Activated T-cell treated with anti-CD3 and anti-CD28 coated beads, Interleukin-2, amount 50 U/mL, for 72 hours (primary cell): ENCODE data around the gene ORAI1. TPM values are rescaled to one million over a fixed set of nuclear protein-coding genes. Genes with fewer than 3 reads are reported as not detected.
"Not testable (repeated sequence)": the region's sequence is repeated elsewhere in the genome, so short reads cannot be mapped to it uniquely, and the experiment has no call there.

Source experiments
- ATAC-seq, 2 donors: fragments of 150-1000 bp; cut with Tn5 transposase; replicated peaks in 1 of 2; 2 replicates each; pipeline ENCODE4 v1.10.0; 2021; ENCODE audit warnings: moderate library complexity in 2 of 2, mild to moderate bottlenecking in 1 of 2
- DNase-seq, 2 donors: peaks; one replicate each; pipeline ENCODE4 v3.0.0; 2021 to 2022; ENCODE audit warnings: mixed read lengths in 1 of 2
- H3K27ac Mint-ChIP-seq: one replicate; pipeline ENCODE4 v1.8.0; 2022; ENCODE audit warnings: mild to moderate bottlenecking, moderate library complexity, mixed read lengths
- H3K27me3 Mint-ChIP-seq: one replicate; pipeline ENCODE4 v1.8.0; 2022; ENCODE audit warnings: low read depth, mixed read lengths
- H3K36me3 Mint-ChIP-seq, 2 donors: one replicate each; pipeline ENCODE4 v1.8.0; 2022; ENCODE audit warnings: mixed read lengths in 2 of 2, mild to moderate bottlenecking in 1 of 2; ENCODE audit not compliant: insufficient read depth in 2 of 2
- H3K4me1 Mint-ChIP-seq: one replicate; pipeline ENCODE4 v1.8.0; 2022; ENCODE audit warnings: low read depth, mixed read lengths
- H3K4me3 Mint-ChIP-seq, 2 donors: one replicate each; pipeline ENCODE4 v1.8.0; 2022; ENCODE audit warnings: mild to moderate bottlenecking in 2 of 2, mixed read lengths in 2 of 2, moderate library complexity in 2 of 2
- H3K9me3 Mint-ChIP-seq, 2 donors: one replicate each; pipeline ENCODE4 v1.8.0; 2022; ENCODE audit warnings: mixed read lengths in 2 of 2
- total RNA-seq, 2 donors: library from RNA; stranded (reverse); gene quantifications; one replicate each; pipeline ENCODE4 v1.2.3, GENCODE V29; 2022

ORAI1 gene
- total RNA-seq, 2 donors from 2014 or later = 35.2 to 39.3 TPM

DNA sequence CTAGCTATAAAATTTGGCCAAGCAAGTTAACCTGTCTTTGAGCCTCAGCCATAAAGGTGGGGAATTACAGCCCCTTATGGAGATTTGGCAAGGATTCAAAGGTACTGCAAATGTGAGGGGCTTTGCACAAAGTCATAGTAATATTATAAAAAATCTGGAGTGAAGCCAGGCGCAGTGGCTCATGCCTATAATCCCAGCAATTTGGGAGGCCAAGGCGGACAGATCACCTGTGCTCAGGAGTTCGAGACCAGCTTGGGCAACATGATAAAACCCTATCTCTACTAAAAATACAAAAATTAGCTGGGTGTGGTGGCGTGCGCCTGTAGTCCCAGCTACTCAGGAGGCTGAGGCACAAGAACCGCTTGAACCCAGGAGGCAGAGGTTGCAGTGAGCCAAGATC lies 41.4 kb upstream of the ORAI1 start:
- Mint-ChIP-seq H3K4me1 (peaks cover 36% of the 10 kb centered on the region), H3K27ac (peak overlapping the region; percentile 46)
- not testable (repeated sequence) for H3K9me3 Mint-ChIP-seq, ATAC-seq, H3K4me3 Mint-ChIP-seq, DNase-seq, H3K27me3 Mint-ChIP-seq, H3K36me3 Mint-ChIP-seq

DNA sequence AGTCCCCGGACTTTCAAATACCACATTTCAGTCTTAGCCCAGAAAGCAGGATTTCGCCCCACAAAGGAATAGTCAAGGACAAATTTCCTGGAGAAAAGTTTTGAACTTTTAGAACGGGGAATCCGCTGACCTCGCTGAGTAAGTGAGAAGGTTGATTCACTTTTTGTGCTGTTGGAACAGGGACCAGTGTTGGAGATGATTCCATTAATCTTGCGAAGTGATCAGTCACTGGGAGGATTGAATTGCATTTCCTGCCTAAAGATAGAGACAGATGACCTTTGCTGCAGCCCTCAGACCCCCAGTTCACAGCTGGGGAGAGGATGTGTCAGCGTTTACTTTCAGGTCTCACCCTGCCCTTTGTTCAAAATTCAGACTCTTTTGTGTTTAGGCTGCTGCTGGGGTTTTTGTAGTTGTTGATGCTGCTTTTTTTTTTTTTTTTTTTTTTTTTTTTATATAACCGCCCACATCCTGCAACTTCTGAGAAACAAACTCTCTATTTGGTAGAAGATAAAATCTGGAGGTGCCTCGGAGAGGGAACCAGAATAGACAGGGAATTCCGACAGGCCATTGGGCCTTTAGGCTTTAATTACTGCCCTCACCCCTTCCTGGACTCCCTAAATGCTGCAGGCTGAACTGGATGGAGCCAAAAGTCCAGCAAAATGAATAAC lies 35.7 kb upstream of the ORAI1 start:
- ATAC-seq = peak; percentile 89 to 92
- Mint-ChIP-seq H3K4me1 (peaks cover 33% of the 10 kb centered on the region), H3K9me3 (no peaks in the 10 kb centered on the region), H3K4me3 (peak overlapping the region; percentile 79 to 88), H3K27me3 (no peaks in the 10 kb centered on the region), H3K36me3 (peaks cover 0 to 1% of the 10 kb centered on the region in 2 donors), H3K27ac (peak overlapping the region; percentile 96)
- DNase-seq = peak; percentile 66 to 79

DNA sequence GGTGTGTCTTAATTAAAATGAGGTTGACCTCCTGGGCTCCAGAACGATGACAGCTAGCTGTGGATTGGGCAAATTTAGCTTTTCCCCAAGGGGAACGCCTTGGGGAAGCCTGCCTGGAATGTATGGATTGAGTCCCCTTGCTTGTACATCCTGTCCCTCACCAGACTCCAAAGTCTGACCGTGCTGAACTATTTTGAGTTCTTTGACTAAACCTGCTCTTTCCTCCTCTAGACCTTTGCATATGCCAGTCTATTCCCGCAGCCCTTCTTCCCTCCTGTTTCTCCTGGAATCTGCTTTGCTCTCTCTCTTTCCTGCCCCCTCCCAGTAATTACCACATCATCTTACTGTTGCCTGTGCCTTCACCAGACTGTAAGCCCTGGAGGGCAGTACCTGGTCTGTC lies 34.0 kb upstream of the ORAI1 start:
- ATAC-seq (no peak), DNase-seq (no peak)
- H3K4me3 Mint-ChIP-seq = peak overlapping the region in 1 of 2 donors; percentile 3
- peaks cover 31% of the 10 kb centered on the region for H3K4me1 Mint-ChIP-seq
- no peak overlapping the region for H3K27ac Mint-ChIP-seq
- H3K36me3 Mint-ChIP-seq = peaks cover 0 to 1% of the 10 kb centered on the region in 2 donors
- H3K27me3 Mint-ChIP-seq = no peaks in the 10 kb centered on the region
- H3K9me3 Mint-ChIP-seq = no peaks in the 10 kb centered on the region

DNA sequence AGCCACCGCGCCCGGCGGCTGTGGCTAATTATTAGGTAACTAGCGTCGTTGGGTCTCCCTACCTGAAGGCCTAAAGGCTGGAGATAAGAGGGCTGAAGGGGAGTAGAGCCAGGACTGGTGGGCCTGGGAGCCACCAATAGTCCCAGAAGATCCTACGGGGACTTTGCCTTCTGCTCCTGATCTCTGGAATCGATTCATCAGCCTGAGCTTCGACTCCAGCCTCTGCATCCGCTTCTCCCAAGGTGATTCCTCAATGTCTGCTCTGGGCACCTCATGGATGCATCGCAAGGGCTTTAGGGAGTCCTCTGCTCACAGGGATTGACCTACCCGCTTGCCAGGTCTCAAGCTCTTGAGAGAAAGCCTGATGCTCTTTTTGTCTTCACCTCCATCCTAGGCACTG lies 30.8 kb upstream of the ORAI1 start:
- Mint-ChIP-seq H3K36me3 (peaks cover 0 to 1% of the 10 kb centered on the region in 2 donors), H3K4me3 (no peak overlapping the region), H3K9me3 (no peaks in the 10 kb centered on the region), H3K27ac (no peak overlapping the region), H3K27me3 (no peaks in the 10 kb centered on the region), H3K4me1 (peaks cover 21% of the 10 kb centered on the region)
- ATAC-seq = no peak
- no peak for DNase-seq

DNA sequence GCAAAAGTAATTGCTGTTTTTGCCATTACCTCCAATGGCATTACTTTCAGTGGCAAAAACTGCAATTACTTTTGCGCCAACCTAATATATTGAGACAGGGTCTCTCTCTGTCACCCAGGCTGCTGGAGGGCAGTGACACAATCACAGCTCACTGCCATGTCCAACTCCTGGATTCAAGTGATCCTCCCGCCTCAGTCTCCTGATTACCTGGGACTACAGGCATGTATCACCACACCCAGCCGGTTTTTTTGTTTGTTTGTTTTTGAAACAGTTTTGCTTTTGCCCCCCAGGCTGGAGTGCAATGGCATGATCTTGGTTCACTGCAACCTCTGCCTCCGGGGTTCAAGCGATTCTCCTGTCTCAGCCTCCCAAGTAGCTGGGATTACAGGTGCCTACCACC lies 29.8 kb upstream of the ORAI1 start:
- DNase-seq = no peak
- Mint-ChIP-seq H3K9me3 (no peaks in the 10 kb centered on the region), H3K4me3 (no peak overlapping the region), H3K4me1 (peaks cover 11% of the 10 kb centered on the region), H3K27me3 (no peaks in the 10 kb centered on the region), H3K27ac (no peak overlapping the region), H3K36me3 (no peaks in the 10 kb centered on the region)
- no peak for ATAC-seq

DNA sequence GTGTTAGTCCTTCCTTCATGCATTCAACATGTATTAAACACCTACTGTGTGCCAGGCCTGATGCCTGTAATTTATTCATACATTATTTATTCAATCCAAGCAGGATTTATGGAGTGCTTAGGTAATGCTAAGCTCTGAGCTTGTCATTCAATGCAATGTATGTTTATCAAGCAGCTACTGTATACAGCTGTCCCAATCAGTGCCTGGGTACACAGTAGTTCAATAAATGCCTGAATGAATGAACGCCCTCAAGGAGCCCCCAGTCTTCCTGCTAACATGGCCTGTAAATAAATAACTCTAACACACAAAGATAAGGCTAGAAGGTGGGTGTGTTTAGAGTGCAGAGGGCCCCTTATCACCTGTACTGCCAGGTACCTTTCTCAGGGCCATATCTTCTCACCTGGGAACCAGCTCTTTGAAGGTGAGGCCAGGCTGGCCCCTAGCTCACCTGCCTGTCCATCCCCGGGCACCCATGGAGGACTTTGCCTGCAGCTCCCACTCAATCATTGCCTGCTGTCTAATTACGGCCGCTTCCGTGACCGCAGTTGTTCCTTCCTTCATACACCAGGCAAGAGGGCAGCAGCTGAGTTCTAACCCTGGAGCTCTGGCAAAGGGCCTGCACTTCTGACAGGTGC lies 25.5 kb upstream of the ORAI1 start:
- Mint-ChIP-seq H3K27me3 (no peaks in the 10 kb centered on the region), H3K27ac (no peak overlapping the region), H3K4me1 (no peaks in the 10 kb centered on the region), H3K4me3 (no peak overlapping the region), H3K36me3 (peaks cover 0 to 1% of the 10 kb centered on the region in 2 donors), H3K9me3 (no peaks in the 10 kb centered on the region)
- DNase-seq (no peak), ATAC-seq (no peak)

DNA sequence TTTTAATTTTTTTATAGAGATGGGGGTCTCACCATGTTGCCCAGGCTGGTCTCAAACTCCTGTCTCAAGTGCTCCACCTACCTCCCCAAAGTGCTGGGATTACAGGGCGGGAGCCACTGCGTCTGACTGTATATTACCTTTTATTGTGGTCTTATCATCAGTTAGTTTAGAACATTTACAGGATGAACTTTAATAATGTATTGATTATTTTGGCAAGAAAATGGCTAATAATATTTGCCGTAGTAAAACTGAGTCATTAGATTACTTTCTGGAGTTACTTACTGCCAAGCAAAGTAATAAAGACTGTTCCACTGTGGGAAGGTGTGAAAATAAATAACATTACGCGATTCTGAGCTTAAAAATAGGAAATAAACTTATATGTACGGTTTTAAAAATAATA lies 23.6 kb upstream of the ORAI1 start:
- Mint-ChIP-seq H3K4me1 (no peaks in the 10 kb centered on the region), H3K36me3 (peaks cover 0 to 1% of the 10 kb centered on the region in 2 donors), H3K4me3 (no peak overlapping the region), H3K27me3 (no peaks in the 10 kb centered on the region), H3K27ac (no peak overlapping the region), H3K9me3 (no peaks in the 10 kb centered on the region)
- ATAC-seq (no peak), DNase-seq (no peak)

DNA sequence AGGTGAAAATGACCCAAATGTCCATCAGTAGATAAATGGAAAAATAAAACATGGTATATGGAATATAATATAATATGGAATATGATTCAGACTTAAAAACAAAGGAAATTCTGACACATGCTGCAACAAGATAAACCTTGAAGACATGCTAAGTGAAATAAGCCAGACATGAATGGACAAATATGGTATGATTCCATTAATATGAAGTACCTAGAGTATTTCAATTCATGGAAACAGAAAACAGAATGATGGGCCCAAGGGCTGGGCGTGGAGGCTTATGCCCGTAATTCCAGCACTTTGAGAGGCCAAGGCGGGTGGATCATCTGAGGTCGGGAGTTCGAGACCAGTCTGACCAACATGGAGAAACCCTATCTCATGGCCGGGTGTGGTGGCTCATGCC lies 22.7 kb upstream of the ORAI1 start:
- H3K9me3 Mint-ChIP-seq = no peaks in the 10 kb centered on the region
- H3K36me3 Mint-ChIP-seq = peaks cover 0 to 1% of the 10 kb centered on the region in 2 donors
- H3K27ac Mint-ChIP-seq = no peak overlapping the region
- H3K4me3 Mint-ChIP-seq = no peak overlapping the region
- H3K27me3 Mint-ChIP-seq = no peaks in the 10 kb centered on the region
- ATAC-seq = no peak
- DNase-seq = no peak
- H3K4me1 Mint-ChIP-seq = no peaks in the 10 kb centered on the region

DNA sequence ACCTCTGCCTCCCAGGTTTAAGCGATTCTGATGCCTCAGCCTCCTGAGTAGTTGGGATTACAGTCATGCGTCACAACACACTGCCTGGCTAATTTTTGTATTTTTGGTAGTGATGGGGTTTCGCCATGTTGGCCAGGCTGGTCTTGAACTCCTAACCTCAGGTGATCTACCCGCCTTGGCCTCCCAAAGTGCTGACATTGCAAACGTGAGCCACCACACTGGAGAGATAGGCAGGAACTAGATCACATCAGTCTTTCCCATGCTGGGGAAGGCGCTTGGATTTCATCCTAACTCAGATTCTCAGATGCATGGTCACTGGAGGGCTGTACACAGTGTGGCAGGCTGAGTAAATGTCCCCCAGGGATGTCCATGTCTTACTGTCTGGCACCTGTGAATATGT lies 18.0 kb upstream of the ORAI1 start:
- DNase-seq (no peak), ATAC-seq (no peak)
- Mint-ChIP-seq H3K27me3 (no peaks in the 10 kb centered on the region), H3K36me3 (peaks cover 0 to 1% of the 10 kb centered on the region in 2 donors), H3K4me1 (no peaks in the 10 kb centered on the region), H3K27ac (no peak overlapping the region), H3K4me3 (no peak overlapping the region), H3K9me3 (no peaks in the 10 kb centered on the region)

DNA sequence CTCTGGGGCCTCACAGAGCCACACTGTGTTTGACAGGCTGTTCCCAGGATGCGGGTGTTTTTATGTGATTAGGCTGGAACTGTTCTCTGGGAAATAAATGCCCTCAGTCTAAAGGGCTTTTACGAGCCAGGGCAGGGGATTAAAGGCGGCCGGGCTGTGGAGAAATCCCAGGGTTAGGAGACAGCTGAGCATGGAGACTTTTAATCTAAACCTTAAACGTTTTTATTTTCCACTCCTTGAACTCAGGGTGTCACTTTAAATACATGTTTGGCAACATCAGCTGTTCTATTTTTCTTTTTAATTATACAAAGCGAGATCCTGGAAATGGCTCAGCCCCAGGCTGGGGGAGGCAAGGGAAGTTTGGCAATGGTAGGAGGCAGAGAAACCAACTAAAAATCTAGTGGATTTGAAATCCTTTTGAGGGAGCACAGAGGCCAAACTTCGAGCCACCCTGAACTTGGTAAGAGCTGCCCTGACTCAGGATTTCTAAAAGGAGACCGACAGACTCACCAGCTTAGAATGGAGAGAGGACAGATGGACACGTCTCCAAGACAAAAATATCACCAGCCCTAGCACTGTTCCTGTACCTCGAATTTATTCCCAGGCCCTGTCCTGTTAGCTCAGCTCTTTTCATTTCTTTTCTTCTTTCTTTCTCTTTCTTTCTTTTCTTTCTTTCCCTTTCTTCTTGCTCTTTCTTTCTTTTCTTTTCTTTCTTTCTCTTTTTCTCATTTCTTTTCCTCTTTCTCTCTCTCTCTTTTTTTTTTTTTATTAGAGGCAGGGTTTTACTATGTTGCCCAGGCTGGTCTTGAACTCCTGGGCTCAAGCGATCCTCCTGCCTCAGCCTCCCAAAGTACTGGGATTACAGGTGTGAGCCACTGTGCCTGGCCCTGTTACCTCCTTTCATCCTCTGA lies 15.8 kb upstream of the ORAI1 start:
- peak overlapping the region; percentile 90 for H3K27ac Mint-ChIP-seq

DNA sequence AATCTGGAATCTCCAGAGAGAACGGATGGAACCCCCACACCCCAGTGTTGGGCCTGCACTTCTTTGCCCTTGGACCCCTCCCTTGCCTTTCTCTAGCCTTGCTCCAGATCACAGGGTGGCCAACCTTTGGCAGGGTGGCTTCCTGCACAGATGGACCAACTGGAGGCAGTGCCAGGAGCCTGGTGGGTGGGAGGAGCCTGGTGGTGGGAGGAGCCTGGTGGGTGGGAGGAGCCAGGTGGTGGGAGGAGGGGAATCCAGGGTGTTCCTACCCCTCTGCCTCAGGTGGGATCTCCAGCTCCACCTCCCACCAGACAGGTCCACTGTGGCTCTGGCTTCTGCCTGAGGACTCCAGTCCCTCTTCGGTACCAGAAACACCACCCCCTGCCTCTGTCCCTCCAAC lies 15.0 kb upstream of the ORAI1 start:
- H3K4me3 Mint-ChIP-seq = no peak overlapping the region
- H3K27ac Mint-ChIP-seq = no peak overlapping the region
- no peaks in the 10 kb centered on the region for H3K9me3 Mint-ChIP-seq
- ATAC-seq = peak; percentile 49 to 51
- peaks cover 14% of the 10 kb centered on the region for H3K4me1 Mint-ChIP-seq
- DNase-seq = no peak
- no peaks in the 10 kb centered on the region for H3K27me3 Mint-ChIP-seq
- H3K36me3 Mint-ChIP-seq = no peaks in the 10 kb centered on the region

More for the DNA sequence above, 15.8 kb upstream of the ORAI1 start:
- peaks cover 12% of the 10 kb centered on the region for H3K4me1 Mint-ChIP-seq
- no peaks in the 10 kb centered on the region for H3K36me3 Mint-ChIP-seq
- ATAC-seq (no peak), DNase-seq (no peak)
- no peak overlapping the region for H3K4me3 Mint-ChIP-seq
- H3K9me3 Mint-ChIP-seq = no peaks in the 10 kb centered on the region
- H3K27me3 Mint-ChIP-seq = no peaks in the 10 kb centered on the region

DNA sequence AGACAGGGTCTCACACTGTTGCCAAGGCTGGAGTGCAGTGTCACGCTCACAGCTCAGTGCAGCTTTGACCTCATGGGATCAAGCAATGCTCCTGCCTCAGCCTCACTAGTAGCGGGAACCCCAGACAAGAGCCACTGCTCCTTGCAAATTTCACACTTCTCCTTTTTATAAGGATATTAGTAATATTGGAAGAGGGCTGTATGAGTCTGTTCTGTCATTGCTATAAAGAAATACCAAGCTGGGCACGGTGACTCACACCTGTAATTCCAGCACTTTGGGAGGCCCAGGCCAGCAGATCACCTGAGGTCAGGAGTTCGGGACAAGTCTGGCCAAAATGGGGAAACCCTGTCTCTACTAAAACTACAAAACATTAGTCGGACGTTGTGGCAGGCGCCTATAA lies 12.9 kb upstream of the ORAI1 start:
- H3K27ac Mint-ChIP-seq = no peak overlapping the region
- no peak overlapping the region for H3K4me3 Mint-ChIP-seq

DNA sequence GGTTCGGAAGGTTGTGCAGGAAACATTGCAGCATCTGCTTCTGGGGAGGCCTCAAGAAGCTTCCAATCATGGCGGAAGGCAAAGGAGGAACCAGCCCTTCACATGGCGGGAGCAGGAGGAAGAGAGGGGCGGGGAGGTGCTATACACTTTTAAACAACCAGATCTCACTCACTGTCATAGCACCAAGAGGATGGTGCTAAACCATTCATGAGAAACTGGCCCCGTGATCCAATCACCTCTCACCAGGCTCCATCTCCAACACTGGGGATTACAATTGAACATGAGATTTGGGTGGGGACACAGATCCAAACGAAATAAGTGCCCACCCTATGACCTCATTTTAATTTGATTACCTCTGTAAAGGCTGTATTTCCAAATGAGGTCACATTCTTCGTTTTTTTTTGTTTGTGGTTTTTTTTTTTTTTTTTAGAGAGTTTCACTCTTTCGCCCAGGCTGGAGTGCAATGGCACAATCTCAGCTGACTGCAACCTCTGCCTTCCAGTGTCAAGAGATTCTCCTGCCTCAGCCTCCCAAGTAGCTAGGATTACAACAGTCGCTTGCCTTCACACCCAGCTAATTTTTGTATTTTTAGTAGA lies 11.4 kb upstream of the ORAI1 start:
- Mint-ChIP-seq H3K9me3 (no peaks in the 10 kb centered on the region), H3K27ac (no peak overlapping the region), H3K27me3 (no peaks in the 10 kb centered on the region), H3K4me3 (no peak overlapping the region), H3K36me3 (no peaks in the 10 kb centered on the region), H3K4me1 (peaks cover 14% of the 10 kb centered on the region)
- ATAC-seq (no peak), DNase-seq (no peak)

More for the DNA sequence above, 12.9 kb upstream of the ORAI1 start:
- H3K9me3 Mint-ChIP-seq = no peaks in the 10 kb centered on the region
- no peaks in the 10 kb centered on the region for H3K36me3 Mint-ChIP-seq
- no peaks in the 10 kb centered on the region for H3K27me3 Mint-ChIP-seq
- ATAC-seq (no peak), DNase-seq (no peak)
- H3K4me1 Mint-ChIP-seq = peaks cover 14% of the 10 kb centered on the region
